GM21526 (cell line): ENCODE data around the gene DNAJC17.

Source experiments
- ATAC-seq: cut with Tn5 transposase; IDR thresholded peaks from one replicate; pipeline ENCODE4 v1.9.1; 2021; ENCODE audit warnings: moderate library complexity; ENCODE audit not compliant: unreplicated experiment, low FRiP score

The DNAJC17 gene

DNA sequence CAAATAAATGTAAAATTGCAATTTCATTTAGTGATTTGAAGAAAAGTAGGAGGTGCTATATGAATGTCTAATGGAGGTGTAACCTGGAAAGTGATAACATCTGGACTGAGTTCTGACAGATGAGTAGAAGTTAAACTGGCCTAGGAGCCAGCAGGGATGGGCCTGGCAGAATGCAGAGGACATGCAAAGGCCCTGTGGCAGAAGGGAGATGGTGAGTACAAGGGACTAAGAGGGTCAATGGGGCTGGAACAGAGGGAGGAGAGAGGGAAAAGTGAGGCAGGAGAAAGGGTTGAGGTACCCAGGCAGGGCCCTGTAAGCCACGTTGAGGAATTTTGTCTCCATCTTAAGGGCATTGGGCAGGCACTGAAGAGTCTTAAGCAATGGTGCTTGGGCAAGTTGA lies 24.6 kb upstream of the DNAJC17 start:
- no peak for ATAC-seq

- no peak for ATAC-seq
Measured at GRCh38 chr15:40830884-40831283, 23.6 kb upstream of the DNAJC17 start.

DNA sequence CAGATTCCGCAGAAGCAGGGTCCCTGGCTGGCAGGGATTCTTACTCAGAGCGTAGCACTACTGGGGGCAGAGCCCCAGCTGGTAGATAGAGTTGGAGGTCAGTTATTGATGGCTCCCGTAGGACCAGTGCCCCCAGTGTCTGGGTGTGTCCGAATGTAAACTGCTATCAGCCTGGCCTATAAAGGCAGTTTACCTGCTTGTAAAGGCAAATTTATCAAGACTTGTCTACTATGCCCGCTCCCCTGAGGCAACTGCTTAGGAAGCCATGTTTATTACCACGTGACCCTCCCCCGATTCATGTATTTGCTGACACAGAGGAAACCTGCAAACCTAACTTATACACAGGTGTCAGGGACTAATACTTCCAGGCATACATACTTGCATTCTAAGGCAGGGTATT lies 21.8 kb upstream of the DNAJC17 start:
- no peak for ATAC-seq

GRCh38 chr15:40828447-40829036 lies 21.3 kb upstream of the DNAJC17 start, which contains the start of gene PPP1R14D:
TSS of gene PPP1R14D (minus strand) at chr15:40828708. CDS start at chr15:40828641, 67 bp downstream.
- no peak for ATAC-seq

DNA sequence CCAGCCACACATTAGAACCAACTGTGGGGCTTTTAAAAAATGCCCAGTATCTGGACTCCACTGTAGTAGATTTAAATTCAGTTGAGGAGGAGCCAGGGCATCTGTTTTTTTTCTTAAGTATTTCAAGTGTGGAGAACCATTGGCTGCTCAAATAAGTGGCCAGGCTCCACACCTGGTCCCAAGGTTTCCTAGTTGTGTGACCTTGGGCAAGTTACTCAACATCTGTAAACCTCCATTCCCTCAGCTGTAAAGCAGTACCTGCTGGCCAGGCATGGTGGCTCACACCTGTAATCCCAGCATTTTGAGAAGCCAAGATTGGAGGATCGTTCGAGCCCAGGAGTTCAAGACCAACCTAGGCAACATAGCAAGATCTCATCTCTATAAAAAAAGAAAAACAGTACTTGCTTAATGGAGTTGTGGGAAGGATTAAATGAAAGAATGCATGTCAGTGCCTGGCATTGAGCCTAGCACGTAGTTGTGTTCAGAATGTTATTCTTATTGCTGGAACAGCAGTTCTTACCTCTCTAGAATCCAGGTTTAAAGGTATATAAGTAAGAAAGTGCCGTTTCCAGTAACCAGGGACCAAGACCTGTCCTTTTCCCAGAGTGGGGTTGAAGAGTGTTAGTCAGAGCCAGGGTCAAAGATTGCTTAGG lies 19.3 kb upstream of the DNAJC17 start:
- no peak for ATAC-seq

DNA sequence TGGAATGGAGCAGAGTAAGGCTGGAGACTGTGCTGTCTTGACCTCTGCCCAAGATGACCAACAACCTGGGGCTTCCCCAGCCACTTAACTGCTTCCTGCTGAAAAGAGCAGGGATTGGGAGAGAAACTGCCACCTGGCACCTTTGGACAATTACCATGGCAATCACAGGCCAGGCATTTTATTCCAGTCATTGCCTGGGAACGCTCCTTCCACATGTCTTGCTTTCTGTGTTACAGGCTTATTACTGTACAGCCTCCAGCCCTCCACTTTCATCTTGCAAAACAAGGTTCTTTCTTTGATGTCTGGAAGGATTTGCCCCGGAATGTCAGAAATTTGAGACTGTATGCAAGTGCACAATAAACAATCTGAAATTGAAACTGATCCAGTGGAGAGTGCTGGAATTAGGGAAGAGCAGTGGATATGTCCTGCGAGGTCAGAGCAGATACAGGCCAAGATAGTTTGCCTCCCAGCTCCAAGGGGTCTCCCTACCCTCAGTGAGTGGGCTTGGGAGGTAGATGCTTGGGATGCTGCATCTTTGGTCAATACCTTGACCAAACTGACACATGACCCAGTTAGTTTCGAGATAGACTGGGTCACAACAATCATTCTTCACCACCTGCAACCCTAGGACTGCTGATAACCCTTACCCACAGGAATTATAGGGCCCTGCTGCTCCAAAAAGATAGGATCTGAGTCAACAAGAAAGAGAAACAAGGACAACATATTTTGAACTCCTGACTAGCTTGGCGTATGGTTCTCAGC lies 18.6 kb upstream of the DNAJC17 start:
- no peak for ATAC-seq

GRCh38 chr15:40823572-40824343 lies 16.5 kb upstream of the DNAJC17 start:
- no peak for ATAC-seq

- no peak for ATAC-seq
Measured at GRCh38 chr15:40821195-40821594, 13.9 kb upstream of the DNAJC17 start.

- no peak for ATAC-seq
Measured at GRCh38 chr15:40819048-40819447, 11.8 kb upstream of the DNAJC17 start.

DNA sequence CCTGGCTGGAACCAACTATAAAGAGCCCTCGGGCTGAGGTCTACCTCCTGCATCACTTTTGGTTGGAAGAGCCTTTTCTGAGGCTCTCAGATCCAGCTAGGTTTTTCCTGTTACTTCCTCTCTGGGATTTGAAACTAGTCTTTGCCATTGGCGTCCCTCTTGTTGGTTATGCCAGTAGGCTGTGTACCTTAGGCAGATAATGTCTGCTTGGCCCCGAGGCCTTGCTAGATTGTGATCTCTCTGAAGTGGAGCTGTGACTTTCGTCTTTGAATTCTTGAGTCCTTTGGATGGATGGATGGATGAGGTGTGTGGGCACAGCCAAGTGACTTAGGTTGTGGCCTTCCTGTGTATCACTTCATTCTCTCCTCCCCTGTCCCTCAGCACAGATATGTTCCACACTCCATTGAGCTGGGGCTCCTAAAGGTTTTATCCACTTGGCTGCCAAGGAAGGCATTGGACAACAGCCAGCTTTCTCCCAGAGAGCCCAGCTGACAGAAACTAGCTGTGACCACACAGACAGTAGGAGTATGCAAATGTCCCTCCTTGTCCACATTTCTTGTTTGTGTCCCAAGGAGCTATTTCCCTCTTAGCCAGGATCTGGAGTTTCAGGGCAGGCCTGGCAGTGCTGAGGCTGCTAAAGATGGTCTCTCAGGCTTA lies 7.9 kb upstream of the DNAJC17 start:
- no peak for ATAC-seq

- no peak for ATAC-seq
Measured at GRCh38 chr15:40812721-40813425, 5.6 kb upstream of the DNAJC17 start.

GRCh38 chr15:40808861-40809450 lies 1.7 kb upstream of the DNAJC17 start:
- no peak for ATAC-seq

DNA sequence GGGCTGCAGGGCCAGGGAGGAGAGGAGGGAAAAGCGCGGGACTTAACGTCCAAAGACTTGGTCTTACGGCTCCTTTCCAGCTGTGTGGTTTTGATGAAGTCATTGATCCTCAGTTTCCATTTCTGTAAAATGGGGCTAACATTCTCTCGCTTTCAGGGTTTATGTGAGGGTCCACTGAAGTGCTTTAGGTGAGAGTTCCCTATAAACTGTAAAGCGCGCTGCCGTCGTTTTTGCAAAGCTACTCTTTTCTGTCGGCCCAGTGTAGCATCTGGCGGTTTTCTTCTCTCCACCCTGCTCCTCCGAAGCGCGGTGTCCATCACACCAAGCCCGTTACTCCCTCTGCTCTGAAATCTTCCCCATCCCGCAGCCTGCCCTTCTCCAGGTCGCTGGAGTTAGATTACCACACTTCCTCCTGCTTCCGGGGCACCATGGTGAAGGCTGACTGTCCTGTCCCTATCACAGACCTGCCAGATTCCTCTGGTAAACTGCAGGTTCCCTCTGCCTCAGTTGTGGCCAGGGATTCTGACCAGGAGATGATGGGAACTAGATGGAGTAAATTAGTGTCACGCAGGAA lies 702 bp upstream of the DNAJC17 start:
- no peak for ATAC-seq

DNA sequence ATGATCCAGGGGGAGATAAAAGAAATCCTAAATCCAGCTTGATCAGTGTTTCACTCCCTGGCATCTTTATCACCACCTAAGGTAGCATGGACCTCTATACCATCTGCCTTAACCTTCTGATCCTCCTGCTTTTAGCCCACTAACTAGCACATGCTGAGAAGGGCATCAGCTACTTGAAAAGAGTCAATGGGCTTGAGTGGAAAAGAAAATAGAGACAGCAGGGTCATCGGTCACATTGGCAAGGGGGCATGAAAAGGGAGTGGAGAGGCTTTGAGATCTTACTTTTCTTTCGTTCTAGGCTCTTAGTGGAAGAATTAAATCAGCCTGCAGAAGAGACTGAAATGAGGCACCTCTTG lies 623 bp downstream of the DNAJC17 start:
- no peak for ATAC-seq

- ATAC-seq, result no peak
Measured at GRCh38 chr15:40803688-40804087, 3.6 kb downstream of the DNAJC17 start.

- ATAC-seq, result no peak
Measured at GRCh38 chr15:40803076-40803475, 4.2 kb downstream of the DNAJC17 start.

GRCh38 chr15:40799523-40799922 lies 7.8 kb downstream of the DNAJC17 start:
- no peak for ATAC-seq

DNA sequence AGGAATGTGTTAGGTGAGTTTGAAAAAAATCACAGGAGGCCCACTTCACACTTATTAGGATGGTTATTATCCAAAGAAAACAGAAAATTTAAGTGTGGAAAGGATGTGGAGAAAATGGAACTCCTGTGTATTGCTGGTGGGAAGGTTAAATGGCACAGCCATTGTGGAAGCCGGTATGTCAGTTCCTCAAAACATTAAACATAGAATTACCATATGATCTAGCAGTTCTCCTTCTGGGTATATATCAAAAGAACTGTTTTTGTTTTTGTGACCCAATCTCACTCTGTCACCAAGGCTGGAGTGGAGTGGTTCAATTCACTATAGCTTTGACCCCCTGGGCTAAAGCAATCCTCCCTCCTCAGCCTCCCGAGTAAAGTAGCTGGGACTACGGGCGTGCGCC lies 10.8 kb downstream of the DNAJC17 start:
- ATAC-seq, result no peak

- no peak for ATAC-seq
Measured at GRCh38 chr15:40796041-40796440, 11.2 kb downstream of the DNAJC17 start.
